ENCODE data around the gene MYRIP. TPM values are rescaled to one million over a fixed set of nuclear protein-coding genes. Genes with fewer than 3 reads are reported as not detected.

The MYRIP gene
- total and polyA plus RNA-seq, 2 experiments from 2014 or later, result 1.5 to 1.8 TPM

DNA sequence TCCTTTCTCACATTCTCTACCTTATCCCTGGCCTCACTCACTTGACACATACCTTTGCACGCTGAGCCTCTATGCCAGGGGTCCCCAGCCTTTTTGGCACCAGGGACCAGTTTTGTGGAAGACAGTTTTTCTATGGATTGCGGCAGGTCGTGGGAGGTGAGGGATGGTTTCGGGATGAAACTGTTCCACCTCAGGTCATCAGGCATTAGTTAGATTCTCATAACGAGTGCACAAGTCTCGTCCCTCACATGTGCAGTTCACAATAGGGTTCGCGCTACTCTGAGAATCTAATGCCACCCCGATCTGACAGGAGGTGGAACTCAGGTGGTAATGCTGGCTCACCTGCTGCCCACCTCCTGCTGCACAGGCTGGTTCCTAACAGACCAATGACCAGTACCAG, 387.6 kb downstream of the MYRIP start:
- Mint-ChIP-seq H3K4me3 (no peak overlapping the region), H3K27ac (no peak overlapping the region), H3K9me3 (no peaks in the 10 kb centered on the region), H3K27me3 (ENCODE audit: insufficient read depth, low read depth, poor library complexity) (no peaks in the 10 kb centered on the region), H3K4me1 (peaks cover 9% of the 10 kb centered on the region; the same call in 2 of the 3 replicates), H3K36me3 (ENCODE audit: low read depth) (no peaks in the 10 kb centered on the region)
- Histone ChIP-seq H4K20me1 (replicated peaks; ENCODE audit: insufficient read depth) (no peaks in the 10 kb centered on the region), H3K4me1 (ENCODE audit: insufficient read depth) (peaks cover 7% of the 10 kb centered on the region; the same call in 1 of the 2 replicates), H3K4me3 (no peak overlapping the region), H3K27me3 (ENCODE audit: insufficient read depth) (no peaks in the 10 kb centered on the region), H3K36me3 (ENCODE audit: insufficient read depth) (no peaks in the 10 kb centered on the region), H3K79me2 (replicated peaks; ENCODE audit: insufficient read depth) (no peaks in the 10 kb centered on the region), H3K4me2 (no peak overlapping the region), H3K9me2 (ENCODE audit: insufficient read depth) (no peaks in the 10 kb centered on the region), H3K27ac (ENCODE audit: low read depth) (no peak overlapping the region), H2AFZ (no peak overlapping the region), H3F3A (replicated peaks; ENCODE audit: low read depth) (no peaks in the 10 kb centered on the region)
- TF ChIP-seq, protein P1, sequence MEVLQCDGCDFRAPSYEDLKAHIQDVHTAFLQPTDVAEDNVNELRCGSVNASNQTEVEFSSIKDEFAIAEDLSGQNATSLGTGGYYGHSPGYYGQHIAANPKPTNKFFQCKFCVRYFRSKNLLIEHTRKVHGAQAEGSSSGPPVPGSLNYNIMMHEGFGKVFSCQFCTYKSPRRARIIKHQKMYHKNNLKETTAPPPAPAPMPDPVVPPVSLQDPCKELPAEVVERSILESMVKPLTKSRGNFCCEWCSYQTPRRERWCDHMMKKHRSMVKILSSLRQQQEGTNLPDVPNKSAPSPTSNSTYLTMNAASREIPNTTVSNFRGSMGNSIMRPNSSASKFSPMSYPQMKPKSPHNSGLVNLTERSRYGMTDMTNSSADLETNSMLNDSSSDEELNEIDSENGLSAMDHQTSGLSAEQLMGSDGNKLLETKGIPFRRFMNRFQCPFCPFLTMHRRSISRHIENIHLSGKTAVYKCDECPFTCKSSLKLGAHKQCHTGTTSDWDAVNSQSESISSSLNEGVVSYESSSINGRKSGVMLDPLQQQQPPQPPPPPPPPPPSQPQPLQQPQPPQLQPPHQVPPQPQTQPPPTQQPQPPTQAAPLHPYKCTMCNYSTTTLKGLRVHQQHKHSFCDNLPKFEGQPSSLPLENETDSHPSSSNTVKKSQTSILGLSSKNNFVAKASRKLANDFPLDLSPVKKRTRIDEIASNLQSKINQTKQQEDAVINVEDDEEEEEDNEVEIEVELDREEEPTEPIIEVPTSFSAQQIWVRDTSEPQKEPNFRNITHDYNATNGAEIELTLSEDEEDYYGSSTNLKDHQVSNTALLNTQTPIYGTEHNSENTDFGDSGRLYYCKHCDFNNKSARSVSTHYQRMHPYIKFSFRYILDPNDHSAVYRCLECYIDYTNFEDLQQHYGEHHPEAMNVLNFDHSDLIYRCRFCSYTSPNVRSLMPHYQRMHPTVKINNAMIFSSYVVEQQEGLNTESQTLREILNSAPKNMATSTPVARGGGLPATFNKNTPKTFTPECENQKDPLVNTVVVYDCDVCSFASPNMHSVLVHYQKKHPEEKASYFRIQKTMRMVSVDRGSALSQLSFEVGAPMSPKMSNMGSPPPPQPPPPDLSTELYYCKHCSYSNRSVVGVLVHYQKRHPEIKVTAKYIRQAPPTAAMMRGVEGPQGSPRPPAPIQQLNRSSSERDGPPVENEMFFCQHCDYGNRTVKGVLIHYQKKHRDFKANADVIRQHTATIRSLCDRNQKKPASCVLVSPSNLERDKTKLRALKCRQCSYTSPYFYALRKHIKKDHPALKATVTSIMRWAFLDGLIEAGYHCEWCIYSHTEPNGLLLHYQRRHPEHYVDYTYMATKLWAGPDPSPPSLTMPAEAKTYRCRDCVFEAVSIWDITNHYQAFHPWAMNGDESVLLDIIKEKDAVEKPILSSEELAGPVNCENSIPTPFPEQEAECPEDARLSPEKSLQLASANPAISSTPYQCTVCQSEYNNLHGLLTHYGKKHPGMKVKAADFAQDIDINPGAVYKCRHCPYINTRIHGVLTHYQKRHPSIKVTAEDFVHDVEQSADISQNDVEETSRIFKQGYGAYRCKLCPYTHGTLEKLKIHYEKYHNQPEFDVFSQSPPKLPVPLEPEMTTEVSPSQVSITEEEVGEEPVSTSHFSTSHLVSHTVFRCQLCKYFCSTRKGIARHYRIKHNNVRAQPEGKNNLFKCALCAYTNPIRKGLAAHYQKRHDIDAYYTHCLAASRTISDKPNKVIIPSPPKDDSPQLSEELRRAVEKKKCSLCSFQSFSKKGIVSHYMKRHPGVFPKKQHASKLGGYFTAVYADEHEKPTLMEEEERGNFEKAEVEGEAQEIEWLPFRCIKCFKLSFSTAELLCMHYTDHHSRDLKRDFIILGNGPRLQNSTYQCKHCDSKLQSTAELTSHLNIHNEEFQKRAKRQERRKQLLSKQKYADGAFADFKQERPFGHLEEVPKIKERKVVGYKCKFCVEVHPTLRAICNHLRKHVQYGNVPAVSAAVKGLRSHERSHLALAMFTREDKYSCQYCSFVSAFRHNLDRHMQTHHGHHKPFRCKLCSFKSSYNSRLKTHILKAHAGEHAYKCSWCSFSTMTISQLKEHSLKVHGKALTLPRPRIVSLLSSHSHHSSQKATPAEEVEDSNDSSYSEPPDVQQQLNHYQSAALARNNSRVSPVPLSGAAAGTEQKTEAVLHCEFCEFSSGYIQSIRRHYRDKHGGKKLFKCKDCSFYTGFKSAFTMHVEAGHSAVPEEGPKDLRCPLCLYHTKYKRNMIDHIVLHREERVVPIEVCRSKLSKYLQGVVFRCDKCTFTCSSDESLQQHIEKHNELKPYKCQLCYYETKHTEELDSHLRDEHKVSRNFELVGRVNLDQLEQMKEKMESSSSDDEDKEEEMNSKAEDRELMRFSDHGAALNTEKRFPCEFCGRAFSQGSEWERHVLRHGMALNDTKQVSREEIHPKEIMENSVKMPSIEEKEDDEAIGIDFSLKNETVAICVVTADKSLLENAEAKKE (CRISPR knock-in tag; IDR thresholded peaks at IDR 0.05), result no peak
- TF ChIP-seq STAT1 (IDR thresholded peaks at IDR 0.05; ENCODE audit: unreplicated experiment) (no peak), POLR2AphosphoS5 (IDR thresholded peaks at IDR 0.05; ENCODE audit: low read depth) (no peak), EZH2 (IDR thresholded peaks at IDR 0.05; ENCODE audit: low read depth, unreplicated experiment) (no peak), NANOG (IDR thresholded peaks at IDR 0.05; ENCODE audit: borderline replicate concordance) (no peak), JUNB (IDR thresholded peaks at IDR 0.05; ENCODE audit: unreplicated experiment) (no peak), CREB1 (CRISPR knock-in tag; IDR thresholded peaks at IDR 0.05; ENCODE audit: low read depth) (no peak), EZH2phosphoT487 (IDR thresholded peaks at IDR 0.05; ENCODE audit: unreplicated experiment) (no peak), ZNF114 (CRISPR knock-in tag; IDR thresholded peaks at IDR 0.05) (no peak), ZNF331 (CRISPR knock-in tag; IDR thresholded peaks at IDR 0.05; ENCODE audit: low read depth) (no peak)
- TF ChIP-seq, protein P2, sequence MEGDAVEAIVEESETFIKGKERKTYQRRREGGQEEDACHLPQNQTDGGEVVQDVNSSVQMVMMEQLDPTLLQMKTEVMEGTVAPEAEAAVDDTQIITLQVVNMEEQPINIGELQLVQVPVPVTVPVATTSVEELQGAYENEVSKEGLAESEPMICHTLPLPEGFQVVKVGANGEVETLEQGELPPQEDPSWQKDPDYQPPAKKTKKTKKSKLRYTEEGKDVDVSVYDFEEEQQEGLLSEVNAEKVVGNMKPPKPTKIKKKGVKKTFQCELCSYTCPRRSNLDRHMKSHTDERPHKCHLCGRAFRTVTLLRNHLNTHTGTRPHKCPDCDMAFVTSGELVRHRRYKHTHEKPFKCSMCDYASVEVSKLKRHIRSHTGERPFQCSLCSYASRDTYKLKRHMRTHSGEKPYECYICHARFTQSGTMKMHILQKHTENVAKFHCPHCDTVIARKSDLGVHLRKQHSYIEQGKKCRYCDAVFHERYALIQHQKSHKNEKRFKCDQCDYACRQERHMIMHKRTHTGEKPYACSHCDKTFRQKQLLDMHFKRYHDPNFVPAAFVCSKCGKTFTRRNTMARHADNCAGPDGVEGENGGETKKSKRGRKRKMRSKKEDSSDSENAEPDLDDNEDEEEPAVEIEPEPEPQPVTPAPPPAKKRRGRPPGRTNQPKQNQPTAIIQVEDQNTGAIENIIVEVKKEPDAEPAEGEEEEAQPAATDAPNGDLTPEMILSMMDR (conservative IDR thresholded peaks at IDR 0.05; ENCODE audit: low read depth in 2 of 2), result no peak
- TF ChIP-seq, protein P3, sequence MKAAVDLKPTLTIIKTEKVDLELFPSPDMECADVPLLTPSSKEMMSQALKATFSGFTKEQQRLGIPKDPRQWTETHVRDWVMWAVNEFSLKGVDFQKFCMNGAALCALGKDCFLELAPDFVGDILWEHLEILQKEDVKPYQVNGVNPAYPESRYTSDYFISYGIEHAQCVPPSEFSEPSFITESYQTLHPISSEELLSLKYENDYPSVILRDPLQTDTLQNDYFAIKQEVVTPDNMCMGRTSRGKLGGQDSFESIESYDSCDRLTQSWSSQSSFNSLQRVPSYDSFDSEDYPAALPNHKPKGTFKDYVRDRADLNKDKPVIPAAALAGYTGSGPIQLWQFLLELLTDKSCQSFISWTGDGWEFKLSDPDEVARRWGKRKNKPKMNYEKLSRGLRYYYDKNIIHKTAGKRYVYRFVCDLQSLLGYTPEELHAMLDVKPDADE (IDR thresholded peaks at IDR 0.05), result no peak
- TF ChIP-seq, protein P4, sequence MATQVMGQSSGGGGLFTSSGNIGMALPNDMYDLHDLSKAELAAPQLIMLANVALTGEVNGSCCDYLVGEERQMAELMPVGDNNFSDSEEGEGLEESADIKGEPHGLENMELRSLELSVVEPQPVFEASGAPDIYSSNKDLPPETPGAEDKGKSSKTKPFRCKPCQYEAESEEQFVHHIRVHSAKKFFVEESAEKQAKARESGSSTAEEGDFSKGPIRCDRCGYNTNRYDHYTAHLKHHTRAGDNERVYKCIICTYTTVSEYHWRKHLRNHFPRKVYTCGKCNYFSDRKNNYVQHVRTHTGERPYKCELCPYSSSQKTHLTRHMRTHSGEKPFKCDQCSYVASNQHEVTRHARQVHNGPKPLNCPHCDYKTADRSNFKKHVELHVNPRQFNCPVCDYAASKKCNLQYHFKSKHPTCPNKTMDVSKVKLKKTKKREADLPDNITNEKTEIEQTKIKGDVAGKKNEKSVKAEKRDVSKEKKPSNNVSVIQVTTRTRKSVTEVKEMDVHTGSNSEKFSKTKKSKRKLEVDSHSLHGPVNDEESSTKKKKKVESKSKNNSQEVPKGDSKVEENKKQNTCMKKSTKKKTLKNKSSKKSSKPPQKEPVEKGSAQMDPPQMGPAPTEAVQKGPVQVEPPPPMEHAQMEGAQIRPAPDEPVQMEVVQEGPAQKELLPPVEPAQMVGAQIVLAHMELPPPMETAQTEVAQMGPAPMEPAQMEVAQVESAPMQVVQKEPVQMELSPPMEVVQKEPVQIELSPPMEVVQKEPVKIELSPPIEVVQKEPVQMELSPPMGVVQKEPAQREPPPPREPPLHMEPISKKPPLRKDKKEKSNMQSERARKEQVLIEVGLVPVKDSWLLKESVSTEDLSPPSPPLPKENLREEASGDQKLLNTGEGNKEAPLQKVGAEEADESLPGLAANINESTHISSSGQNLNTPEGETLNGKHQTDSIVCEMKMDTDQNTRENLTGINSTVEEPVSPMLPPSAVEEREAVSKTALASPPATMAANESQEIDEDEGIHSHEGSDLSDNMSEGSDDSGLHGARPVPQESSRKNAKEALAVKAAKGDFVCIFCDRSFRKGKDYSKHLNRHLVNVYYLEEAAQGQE (IDR thresholded peaks at IDR 0.05; ENCODE audit: unreplicated experiment), result no peak
- ATAC-seq (0 out of 3 replicates have a peak, but pooled peaks have one; percentile 25), DNase-seq (ENCODE audit: low spot score) (no peak)
